ENCODE data around the gene LEFTY1.
"Not testable (repeated sequence)": the region's sequence is repeated elsewhere in the genome, so short reads cannot be mapped to it uniquely, and the experiment has no call there.

The LEFTY1 gene

DNA sequence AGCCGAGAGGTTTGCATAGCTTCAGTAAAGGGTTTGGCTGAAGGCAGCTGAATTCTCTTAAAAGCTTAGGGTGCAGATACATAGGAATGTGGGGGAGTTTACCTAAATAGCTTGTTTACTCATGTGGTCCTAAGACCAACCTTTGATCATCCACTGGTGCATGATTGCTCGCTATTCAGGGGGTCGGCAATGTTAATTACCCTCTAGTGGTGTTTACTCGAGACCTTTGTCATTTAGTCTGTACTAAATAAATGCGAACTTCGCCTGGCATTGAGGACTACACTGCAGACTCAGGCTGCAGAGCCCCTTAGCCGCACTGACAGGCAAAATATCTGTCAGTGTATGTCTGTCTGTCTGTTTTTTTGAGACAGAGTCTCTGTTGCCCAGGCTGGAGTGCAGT is 38.6 kb downstream of the LEFTY1 start:
- DNase-seq (ENCODE audit: extremely low read depth in 1 of 2, low read depth in 1 of 2), result no peak

DNA sequence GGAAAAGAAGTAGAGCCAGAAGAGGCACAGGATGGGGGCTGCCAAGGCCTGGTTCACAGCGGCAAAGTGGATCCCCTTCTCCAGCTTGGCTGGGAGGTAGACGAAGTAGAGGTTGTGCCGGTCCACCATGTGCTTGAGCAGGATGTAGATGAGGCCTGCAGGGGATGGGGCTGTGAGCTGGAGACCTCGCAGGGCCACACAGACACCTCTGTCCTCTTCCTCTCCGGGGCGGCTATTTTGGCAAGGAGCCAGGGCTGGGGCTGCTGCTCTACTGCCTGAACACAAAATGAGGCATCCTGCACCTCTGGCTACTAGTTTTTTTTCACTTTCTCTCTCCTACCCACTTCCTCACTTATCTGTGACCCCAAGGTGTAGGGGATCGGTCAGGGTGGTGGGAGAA is 39.0 kb downstream of the LEFTY1 start:
- DNase-seq (ENCODE audit: extremely low read depth in 1 of 2, low read depth in 1 of 2), result no peak

DNA sequence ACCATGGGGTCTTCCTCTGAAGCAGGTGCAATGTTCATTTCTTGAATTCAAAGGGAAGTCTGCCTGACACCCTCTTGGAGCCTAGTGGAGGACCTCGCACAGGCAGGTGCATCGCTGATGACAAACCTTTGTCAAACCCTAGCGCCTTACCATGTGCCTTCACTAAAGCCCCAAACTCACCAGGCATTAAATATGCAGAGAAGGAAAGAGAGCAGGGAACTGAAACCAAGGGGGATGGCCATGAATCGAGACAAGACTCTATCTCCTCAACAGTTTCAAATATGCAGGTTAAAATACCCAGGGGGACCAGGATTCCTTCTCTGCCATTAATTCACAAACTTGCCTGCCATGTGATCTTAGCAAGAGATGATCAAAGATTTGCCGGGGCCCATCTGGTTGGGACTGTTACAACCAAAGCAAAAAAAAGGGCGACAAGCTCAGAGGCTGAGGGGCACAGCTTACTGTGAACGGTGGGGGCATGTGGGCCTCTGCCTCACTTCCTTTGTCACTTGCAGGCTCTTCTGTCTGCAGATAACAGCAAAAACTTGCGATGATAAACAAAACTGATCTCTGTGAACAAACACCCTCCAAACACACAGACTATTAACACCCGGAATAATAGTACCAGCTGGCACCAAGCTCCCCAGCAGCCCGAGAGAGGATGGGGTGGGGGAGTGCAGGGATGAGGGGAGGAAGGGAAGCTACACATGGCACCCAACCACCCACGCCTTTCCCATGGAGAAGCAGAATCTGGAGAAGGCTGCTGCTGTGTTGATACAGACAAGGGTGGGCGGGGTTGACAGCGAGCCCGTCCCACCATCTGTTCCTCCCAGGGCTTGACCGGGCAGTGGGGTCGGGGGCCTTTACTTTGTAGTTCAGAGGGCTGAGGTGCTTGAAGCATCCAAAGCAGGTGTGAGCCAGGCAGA is 40.7 kb downstream of the LEFTY1 start:
- no peak for DNase-seq (ENCODE audit: extremely low read depth in 1 of 2, low read depth in 1 of 2)

DNA sequence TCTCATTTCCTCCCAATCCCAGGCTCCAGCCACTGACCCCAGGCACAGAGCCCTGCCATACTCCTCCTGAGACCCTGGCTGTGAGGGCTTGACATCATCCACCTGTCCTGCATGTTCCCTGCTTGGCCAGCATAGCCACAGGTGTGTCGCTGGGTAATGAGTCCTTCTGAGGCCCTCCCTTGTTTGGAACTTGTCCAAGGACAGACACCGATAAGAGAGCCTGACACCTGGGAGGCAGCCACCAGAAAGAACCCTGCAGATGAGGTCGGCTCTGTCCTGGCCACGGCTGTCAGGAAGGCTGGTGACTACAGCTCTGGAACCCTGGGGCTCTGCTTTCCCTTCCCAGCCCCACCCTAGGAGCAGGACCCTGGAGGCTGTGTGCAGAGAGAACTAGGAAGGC is 41.3 kb downstream of the LEFTY1 start:
- no peak for DNase-seq (ENCODE audit: extremely low read depth in 1 of 2, low read depth in 1 of 2)

DNA sequence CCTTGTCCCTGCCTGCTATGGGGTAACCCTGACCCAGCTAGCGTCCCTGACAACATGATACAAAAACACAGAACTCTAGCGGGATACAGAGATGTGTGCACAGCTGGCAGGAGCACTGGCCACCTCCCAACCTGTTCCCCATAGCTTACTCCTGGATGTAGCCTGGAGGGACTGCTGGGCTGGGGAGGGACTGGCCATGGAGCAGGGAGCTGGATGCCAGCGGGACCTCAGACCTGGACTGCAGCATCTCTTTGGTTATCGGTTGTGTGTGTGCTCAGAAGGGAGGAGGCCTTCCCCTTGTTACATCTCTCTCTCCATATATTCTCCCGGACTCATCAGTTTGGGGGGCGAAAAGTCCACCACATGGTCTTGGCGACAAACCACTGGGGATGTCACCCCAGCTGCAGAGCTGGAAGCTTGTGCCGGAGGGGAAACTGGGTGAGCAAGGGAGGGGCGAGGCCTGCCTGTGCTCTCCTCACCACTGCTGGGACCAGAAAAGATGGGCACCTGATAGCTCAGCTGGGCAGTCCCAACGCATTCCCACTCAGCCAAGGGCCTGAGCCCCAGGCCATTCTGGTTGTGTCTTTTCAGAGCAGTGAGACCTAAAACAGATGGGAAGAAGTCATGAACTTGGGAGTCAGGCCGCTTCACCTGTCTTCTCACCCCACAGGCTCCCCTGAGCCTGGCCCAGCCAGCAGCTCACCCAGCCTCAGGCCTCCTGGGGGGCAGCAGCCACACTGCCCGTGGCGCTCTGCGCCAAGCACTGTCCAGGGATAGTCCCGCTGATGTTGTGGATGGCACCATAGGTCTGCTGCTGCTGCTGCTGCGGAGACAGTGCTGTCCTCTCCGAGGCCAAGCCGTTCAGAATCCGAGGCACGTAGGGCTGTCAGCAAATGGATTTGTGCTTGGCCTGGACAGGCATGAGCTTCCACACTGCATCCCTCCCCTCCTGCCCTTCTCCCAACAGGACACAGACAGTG is 42.3 kb downstream of the LEFTY1 start:
- DNase-seq (ENCODE audit: extremely low read depth in 1 of 2, low read depth in 1 of 2), result no peak

DNA sequence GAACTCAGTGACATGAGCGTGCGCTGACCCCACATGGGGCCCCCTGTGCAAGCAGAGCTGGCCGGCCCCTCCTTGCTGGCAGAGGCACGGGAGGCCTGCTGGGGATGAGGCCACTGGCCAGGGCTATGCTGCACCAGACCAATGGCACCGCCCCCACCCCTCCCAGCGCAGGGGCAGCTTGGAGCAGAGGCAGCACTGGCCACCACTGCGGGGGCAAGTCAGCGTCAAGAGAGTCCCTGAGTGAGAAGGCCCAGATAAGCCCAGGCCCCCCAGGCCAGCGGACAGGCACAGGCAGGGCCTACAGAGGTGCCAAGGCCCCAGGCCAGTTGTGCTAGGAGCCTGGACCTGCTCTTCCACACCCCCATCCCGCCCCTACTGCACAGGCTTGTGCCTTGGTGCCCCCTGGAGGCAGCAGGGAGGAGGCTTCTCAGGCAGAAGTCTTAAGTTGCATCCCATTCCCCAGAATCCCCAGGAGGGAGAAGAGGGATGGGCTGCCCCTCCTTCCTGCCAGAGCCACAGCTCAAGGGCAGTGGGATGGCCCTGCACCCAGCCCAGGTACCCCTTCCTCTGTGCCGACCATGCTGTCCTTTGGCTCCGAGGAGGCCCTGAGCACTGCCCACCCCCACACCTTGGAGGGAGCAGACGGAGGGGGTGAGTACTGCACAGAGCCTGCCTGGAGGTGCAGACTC is 43.2 kb downstream of the LEFTY1 start:
- DNase-seq (ENCODE audit: extremely low read depth in 1 of 2, low read depth in 1 of 2), result no peak

DNA sequence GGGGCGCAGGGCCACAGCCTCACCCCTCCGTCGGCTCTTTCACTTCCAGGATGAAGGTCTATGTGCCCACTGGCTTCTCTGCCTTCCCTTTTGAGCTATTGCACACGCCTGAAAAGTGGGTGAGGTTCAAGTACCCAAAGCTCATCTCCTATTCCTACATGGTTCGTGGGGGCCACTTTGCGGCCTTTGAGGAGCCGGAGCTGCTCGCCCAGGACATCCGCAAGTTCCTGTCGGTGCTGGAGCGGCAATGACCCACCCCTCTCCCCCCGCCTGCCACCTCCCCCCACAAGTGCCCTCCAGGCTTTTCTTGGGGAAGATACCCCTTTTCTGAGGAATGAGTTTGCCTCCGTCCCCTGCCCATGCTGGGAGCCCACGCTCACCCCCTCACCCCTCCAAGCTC is 43.8 kb downstream of the LEFTY1 start:
- no peak for DNase-seq (ENCODE audit: extremely low read depth in 1 of 2, low read depth in 1 of 2)

DNA sequence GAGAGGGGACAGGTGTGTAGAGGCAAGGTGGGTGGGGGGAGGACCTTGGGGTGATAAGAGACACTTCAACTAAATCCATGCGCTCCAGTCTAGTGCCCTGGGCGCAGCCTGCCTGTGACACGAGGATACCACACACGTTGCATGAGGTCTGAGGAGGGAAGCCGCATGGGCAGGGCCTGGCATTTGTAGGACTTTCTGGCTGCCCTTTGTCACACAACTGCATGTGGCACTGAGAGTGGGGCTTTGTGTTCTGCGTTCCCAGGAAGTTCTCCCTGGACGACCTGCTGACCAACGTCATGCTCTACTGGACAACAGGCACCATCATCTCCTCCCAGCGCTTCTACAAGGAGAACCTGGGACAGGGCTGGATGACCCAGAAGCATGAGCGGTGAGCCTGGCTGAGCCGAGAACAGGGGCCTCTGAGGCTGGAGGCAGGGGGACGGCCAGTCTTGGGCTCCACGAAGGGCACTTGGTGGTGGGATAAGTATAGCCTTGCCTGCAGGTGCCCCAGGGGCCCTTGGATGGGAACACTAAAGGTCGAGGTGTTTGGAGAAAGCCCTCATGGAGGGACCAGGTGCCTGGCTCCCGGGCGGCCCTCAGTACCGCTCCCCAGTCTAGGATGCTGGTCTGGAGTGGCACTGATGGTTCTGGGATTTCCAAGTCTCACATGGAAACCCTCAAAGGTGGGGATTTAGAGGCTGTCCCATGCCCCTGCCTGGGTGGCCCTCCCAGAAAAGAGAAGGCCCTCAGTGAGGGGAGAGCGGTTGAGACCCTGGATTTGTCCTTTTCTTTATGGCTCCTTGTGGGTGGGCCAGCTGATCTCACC is 44.5 kb downstream of the LEFTY1 start:
- no peak for DNase-seq (ENCODE audit: extremely low read depth in 1 of 2, low read depth in 1 of 2)

DNA sequence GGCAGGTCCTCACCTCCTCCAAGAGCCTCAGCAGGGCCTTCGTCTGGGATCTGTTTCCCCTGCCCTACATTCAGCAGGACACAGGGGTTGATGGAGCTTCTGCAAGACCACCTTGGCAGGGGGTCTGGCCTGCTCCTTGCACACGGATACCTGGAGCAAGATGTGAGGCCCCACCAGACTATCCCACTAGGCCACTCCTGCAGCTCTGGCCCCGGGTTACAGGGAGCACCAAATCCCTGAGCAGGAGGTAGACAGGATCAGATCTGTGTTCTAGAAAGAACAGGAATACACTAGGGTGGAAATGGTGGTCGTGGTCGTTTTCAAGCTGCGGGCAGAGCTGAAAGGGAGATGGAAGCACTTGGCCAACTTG is 45.5 kb downstream of the LEFTY1 start:
- DNase-seq (ENCODE audit: extremely low read depth in 1 of 2, low read depth in 1 of 2), result no peak

DNA sequence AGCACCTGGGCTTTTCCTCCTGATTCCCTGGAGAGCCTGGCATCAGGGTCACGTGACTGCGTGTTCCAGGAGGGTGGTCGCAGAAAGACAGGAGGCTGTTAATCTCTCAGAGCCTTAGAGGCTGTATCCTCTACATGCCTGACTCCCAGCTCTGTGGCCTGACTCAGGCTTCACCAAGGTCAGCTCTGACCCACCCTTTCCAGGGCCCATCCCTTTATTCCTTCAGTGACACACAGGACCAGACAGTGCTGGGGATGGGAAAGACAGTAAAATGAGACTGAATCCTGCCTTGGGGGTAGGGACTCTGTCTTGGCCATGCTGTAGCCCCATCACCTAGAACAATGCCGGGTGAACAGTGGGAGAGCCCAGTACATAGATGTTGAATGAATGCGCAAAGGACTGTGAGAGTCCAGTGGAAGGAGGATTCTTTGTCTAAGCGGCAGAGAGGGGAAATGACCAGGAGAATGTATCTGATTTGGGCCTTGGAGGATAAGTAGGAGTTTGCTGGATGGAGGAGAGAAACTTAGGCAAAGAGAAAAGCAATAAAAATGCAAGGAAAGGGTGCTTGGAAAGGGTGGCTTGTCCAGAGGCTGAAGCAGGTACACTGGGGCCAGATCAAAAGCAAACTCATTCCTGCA is 46.0 kb downstream of the LEFTY1 start:
- no peak for DNase-seq (ENCODE audit: extremely low read depth in 1 of 2, low read depth in 1 of 2)

DNA sequence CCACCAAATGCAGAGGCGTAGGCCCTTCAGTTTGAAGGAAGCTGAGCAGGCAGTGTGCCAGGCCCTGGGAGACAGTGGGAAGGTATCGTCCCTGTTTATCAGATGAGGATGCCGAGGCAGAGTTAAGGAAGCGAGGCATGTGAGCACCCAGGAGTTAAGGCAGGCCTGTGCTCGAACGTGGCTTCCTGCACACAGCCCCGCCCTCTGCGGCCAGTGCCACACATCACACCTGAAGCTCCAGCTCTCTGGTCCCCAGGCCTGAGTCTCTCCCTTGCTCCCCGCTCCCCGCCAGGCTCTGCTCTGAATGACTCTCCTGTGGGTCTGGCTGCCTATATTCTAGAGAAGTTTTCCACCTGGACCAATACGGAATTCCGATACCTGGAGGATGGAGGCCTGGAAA is 46.9 kb downstream of the LEFTY1 start:
- no peak for DNase-seq (ENCODE audit: extremely low read depth in 1 of 2, low read depth in 1 of 2)

DNA sequence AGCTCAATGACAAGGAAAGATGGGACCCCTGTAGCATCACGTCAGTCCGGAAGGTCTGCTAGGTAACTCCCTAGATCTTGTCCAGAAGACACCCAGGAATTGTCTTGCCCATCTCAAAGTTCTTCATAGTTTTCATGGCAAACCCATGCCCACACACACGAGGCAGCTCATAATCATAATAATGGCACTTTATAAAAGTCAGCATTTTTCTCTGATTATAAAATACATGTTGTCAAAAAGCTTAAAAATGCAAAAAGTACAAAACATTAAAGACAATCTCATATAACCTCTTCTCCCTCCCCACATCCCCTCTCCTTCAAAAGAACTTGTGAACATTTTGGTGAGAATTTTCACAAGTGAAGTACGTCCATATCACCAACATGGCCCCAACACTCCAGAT is 48.2 kb downstream of the LEFTY1 start:
- DNase-seq (ENCODE audit: extremely low read depth in 1 of 2, low read depth in 1 of 2), result no peak

DNA sequence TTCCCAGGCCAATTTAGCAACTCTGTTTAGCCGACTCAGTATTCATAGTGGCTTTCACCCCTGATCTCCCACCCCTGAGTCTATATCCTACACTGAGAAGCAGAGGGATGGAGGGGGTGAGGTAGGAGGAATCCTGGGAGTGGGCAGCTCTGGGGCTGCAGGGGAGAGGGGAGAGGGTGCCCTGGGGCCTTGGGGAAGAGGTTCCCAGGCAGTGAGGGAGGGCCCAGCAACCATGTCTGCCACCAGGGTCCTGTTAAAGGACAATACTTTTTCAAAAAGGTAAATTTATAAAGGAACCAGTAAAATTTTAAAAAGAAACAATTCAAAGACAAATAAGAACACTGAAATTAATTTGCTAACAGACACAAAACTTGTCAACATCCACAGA is 48.7 kb downstream of the LEFTY1 start:
- no peak for DNase-seq (ENCODE audit: extremely low read depth in 1 of 2, low read depth in 1 of 2)

DNA sequence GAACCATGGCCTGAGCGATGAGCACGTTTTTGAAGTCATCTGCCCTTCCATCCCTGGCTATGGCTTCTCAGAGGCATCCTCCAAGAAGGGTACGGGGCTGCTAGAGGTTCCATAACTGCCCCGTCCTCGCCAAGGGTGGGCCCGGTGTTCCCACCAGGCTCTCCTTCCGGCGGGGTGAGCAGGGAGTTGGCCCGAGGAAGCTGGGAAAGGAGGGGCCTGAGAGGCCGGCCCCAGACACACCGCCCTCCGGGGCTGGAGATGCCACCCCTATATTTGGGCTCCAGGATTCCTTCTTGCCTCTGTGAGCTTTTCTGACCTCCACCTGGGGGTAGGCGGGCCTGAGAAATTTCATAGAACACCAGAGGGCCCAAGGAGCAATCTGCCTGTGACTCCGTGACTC is 50.2 kb downstream of the LEFTY1 start:
- no peak for DNase-seq (ENCODE audit: extremely low read depth in 1 of 2, low read depth in 1 of 2)

DNA sequence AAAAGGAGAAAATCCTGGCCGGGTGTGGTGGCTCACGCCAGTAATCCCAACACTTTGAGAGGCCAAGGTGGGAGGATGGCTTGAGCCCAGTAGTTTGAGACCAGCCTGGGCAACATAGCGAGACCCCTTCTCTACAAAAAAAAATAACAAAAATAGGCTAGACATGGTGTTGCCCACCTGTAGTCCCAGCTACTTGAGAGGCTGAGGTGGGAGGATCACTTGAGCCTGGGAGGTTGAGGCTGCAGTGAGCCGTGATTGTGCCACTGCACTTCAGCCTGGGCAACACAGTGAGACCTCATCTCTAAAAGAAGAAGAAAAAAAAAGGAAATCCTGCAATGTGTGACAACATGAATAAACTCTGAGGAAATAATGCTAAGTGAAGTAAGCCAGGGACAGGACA is 52.6 kb downstream of the LEFTY1 start:
- DNase-seq (ENCODE audit: extremely low read depth in 1 of 2, low read depth in 1 of 2), result not testable (repeated sequence)
